Muscle of arm (tissue), 12 donors: ENCODE results near the gene TASP1. TPM values are rescaled to one million over a fixed set of nuclear protein-coding genes. Genes with fewer than 3 reads are reported as not detected.
A peak's percentile ranks its signal among the peaks of the same experiment; 100 is the strongest.

ENCODE experiments used
- DNase-seq: peaks from one replicate; pipeline ENCODE4 v3.0.0-alpha.2; 2013
- polyA plus RNA-seq, 12 donors: library from polyadenylated mRNA; unstranded; fragments of 120-200 nt; gene quantifications; one replicate each; pipeline ENCODE4 v1.2.1, GENCODE V29; 2013; ENCODE audit not compliant: insufficient read length in 12 of 12

Gene TASP1
- polyA plus RNA-seq, 12 donors, result 5.8 to 15.7 (median 7.4) TPM; not detected in 1

- no peak for DNase-seq
Measured at GRCh38 chr20:13574071-13574470, 64.7 kb downstream of the TASP1 start.

DNA sequence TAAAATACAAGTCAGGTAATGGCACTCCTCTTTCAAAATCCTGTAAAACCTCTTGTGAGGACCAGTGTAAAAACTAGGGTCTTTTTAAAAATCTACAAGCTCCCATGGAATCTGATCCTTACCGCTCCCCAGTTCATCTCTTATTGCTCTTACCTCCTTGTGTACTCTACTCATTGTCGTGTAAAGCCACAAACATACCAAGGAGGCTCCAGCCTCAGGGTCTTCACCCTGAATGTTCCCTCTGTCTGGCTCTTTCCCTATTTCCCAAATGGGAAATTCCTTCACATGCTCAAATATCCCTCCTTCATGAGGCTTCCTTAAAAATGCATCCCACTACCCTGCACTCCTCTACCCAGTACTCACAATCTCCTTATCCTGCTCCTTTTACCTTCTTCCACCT lies 67.1 kb downstream of the TASP1 start:
- DNase-seq, result no peak

GRCh38 chr20:13567663-13568062 lies 71.1 kb downstream of the TASP1 start:
- no peak for DNase-seq

GRCh38 chr20:13563854-13564253 lies 74.9 kb downstream of the TASP1 start:
- no peak for DNase-seq

- DNase-seq, result no peak
Measured at GRCh38 chr20:13554706-13555105, 84.0 kb downstream of the TASP1 start.

- no peak for DNase-seq
Measured at GRCh38 chr20:13554076-13554475, 84.7 kb downstream of the TASP1 start.

GRCh38 chr20:13552061-13552460 lies 86.7 kb downstream of the TASP1 start:
- DNase-seq, result no peak

- DNase-seq, result no peak
Measured at GRCh38 chr20:13549451-13549850, 89.3 kb downstream of the TASP1 start.

DNA sequence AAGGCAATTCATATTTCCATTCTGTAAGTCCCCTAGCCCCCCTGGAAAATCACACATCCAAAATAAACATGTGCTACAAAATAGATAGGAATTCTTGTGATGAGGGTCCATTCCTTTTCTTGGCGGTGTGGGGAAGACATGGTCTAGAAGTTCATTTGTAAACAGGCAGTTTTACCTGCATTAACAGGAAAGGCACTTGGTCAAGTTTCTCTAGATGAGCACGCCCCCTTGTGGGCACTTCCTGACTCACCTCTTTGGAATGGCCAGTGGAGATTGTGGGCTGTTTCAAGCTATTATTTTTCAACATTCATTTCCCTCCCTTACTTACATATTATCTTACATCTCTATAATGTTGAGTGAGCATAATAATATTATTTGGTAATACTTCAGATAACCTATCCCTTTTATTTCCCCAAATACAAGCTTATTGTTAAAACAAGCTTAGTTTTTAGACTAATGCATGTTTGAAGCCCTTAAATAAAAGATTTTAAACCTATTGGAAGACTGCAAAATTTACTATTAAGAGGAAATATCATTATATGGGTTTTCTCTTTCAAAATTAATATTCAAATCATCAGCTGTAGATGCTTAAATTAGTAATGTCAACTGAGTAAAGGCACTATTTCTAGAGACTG lies 92.1 kb downstream of the TASP1 start:
- DNase-seq, result peak; percentile 51

- DNase-seq, result no peak
Measured at GRCh38 chr20:13545790-13546189, 92.9 kb downstream of the TASP1 start.

- DNase-seq, result no peak
Measured at GRCh38 chr20:13543783-13544182, 94.9 kb downstream of the TASP1 start.

DNA sequence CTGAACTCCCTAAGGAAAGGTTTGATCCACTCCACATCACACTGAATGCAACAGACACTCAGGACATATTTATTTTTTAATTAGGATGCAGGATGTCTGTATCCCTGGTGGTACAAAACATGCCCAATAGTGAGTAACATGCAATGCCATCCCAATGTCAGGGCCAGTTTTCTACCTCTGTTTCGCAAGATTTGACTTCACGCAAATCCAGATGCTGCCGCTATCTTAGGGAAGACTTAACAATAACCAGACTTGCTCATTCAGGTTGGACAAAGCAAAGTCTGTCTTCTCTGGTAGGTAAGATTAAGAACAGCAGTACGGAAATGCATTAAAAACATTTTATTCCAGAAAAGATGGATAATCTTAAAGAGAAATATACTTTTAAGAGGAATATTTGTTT lies 103.1 kb downstream of the TASP1 start:
- no peak for DNase-seq

- no peak for DNase-seq
Measured at GRCh38 chr20:13533946-13534345, 104.8 kb downstream of the TASP1 start.

- no peak for DNase-seq
Measured at GRCh38 chr20:13530146-13530545, 108.6 kb downstream of the TASP1 start.

GRCh38 chr20:13526551-13526950 lies 112.2 kb downstream of the TASP1 start:
- no peak for DNase-seq

GRCh38 chr20:13525225-13525940 lies 113.3 kb downstream of the TASP1 start:
- DNase-seq, result no peak

GRCh38 chr20:13524339-13524738 lies 114.4 kb downstream of the TASP1 start:
- DNase-seq, result no peak

- no peak for DNase-seq
Measured at GRCh38 chr20:13517831-13518230, 120.9 kb downstream of the TASP1 start.

DNA sequence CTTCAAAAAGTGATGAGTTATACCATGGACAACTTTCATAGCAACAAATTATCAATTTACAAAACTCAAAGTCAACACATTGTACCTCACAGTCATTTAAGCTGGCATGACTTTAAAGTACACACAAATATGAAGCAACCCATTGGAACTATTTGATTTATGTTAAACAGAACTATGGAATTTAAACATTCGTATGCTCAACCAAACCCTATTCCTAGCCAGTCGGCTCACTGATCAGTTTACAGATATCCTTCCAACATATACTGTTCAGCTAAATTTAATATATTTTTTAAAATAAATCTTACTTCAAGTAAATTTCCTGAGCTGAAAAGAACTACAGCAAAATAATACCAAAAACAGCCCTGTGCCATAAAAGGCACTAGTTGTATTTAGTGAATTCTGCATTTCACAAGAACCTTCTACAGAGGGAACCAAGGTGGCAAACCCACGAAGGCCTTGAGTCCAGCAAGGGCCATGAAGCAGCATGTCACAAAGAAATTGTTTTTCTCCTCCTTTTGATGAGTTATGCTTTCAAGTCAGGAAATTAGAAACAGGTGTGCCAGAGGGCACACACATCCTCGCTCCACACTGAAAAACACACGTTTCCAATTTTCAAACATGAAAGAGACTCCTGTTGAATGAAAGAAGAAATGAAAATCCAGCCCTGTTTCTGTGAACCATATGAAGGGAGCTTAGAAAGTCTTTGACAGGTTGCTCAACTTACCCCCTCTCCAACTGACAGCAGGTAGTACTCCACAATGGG lies 122.8 kb downstream of the TASP1 start:
- DNase-seq, result no peak

GRCh38 chr20:13515291-13515690 lies 123.4 kb downstream of the TASP1 start:
- DNase-seq, result no peak

DNA sequence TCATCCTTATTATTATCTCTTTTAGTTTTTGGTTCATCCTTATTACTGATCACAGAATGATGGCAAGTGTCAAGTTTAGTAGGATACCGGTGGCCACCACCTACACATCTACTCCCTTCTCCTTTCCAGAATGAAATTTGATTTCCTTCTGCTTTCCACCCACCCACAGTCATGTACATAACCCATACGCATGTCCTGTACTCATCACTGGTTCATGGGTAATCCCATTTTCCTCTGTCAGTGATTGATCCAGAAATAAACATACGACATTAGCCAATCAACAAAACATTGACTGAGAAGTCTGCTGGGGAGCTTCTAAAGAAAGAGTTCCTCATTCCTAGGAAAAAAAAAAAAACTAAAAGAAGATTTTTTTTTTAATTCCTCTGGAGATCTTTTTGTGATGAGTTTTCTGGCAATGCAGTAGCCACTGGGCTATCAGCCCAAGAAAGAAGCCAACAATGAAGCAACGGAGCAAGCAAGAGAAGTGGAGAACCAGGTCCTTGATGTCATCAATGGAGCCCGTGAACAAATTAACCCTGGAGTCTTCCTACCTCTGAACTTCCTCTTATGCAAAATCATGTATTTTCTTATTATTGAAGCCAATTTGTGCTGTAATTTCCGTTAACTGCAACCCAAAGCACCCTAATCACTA lies 127.8 kb downstream of the TASP1 start:
- no peak for DNase-seq

DNA sequence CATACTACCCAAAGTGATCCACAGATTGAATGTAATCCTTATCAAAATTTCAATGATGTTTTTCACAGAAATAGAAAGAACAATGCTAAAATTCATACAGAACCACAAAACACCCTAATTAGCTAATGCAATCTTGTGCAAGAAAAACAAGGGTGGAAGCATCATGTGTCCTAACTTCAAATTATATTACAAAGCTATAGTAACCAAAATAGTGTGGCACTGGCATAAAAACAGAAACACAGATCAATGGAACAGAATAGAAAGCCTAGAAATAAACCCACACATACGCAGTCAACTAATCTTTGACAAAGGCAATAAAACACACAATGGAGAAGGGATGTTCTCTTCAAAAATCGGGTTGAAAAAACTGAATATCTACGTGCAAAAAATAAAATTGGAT lies 131.1 kb downstream of the TASP1 start:
- DNase-seq, result no peak
